Caco-2 (cell line): ENCODE measurements around the gene HOXC13. TPM values are rescaled to one million over a fixed set of nuclear protein-coding genes. Genes with fewer than 3 reads are reported as not detected.

Experiments used
- BruUV-seq: library from RNA; stranded (reverse); fragments of 400-500 nt; replicated peaks from 2 replicates; lab custom pipeline; 2021; lab: Mats Ljungman, UMichigan
- CTCF ChIA-PET: fragments of 300-600 bp; sonication (Branson Sonifier 250); formaldehyde crosslinking; loops from one replicate; lab custom pipeline; 2022; ENCODE audit warnings: antibody characterized with exemption; lab: Charles Lee
- POLR2A ChIA-PET: fragments of 300-600 bp; sonication (Branson Sonifier 250); formaldehyde crosslinking; loops from one replicate; lab custom pipeline; 2022; ENCODE audit warnings: antibody characterized with exemption; lab: Charles Lee
- DNase-seq, 2 experiments: peaks; one replicate each; pipeline versions ENCODE4 v3.0.0 to v3.0.0-alpha.2; 2020 to 2022
- H3K27me3 ChIP-seq: replicated peaks from 2 replicates; pipeline ENCODE4 v1.6.0; 2011; ENCODE audit warnings: low read length; ENCODE audit not compliant: control insufficient read depth, insufficient read depth
- H3K36me3 ChIP-seq: 2 replicates; pipeline ENCODE4 v1.5.1; 2011; ENCODE audit warnings: low read length; ENCODE audit not compliant: control insufficient read depth, insufficient read depth
- H3K4me1 ChIP-seq: fragments of 250-450 bp; sonication (Bioruptor Pico); 2 replicates; pipeline ENCODE4 v1.5.1; 2020; ENCODE audit warnings: mild to moderate bottlenecking
- H3K4me3 ChIP-seq: 2 replicates; pipeline ENCODE4 v1.5.1; 2011; ENCODE audit warnings: low read depth, mild to moderate bottlenecking, control low read depth, low read length
- H3K9me3 ChIP-seq: fragments of 250-450 bp; sonication (Bioruptor Pico); 2 replicates; pipeline ENCODE4 v1.5.1; 2020; ENCODE audit warnings: mild to moderate bottlenecking, moderate library complexity
- H3K27ac Mint-ChIP-seq: one replicate; pipeline ENCODE4 v1.8.0; 2022; ENCODE audit warnings: mixed read lengths; ENCODE audit not compliant: unreplicated experiment
- H3K27me3 Mint-ChIP-seq: one replicate; pipeline ENCODE4 v1.8.0; 2022; ENCODE audit warnings: mixed read lengths; ENCODE audit not compliant: insufficient read depth, unreplicated experiment
- H3K36me3 Mint-ChIP-seq: one replicate; pipeline ENCODE4 v1.8.0; 2022; ENCODE audit warnings: mild to moderate bottlenecking, mixed read lengths; ENCODE audit not compliant: insufficient read depth, unreplicated experiment
- H3K4me1 Mint-ChIP-seq: one replicate; pipeline ENCODE4 v1.8.0; 2022; ENCODE audit warnings: low read depth, mixed read lengths; ENCODE audit not compliant: unreplicated experiment
- H3K4me3 Mint-ChIP-seq: one replicate; pipeline ENCODE4 v1.8.0; 2022; ENCODE audit warnings: mild to moderate bottlenecking, moderate library complexity, mixed read lengths; ENCODE audit not compliant: unreplicated experiment
- H3K9me3 Mint-ChIP-seq: one replicate; pipeline ENCODE4 v1.8.0; 2022; ENCODE audit warnings: mixed read lengths; ENCODE audit not compliant: unreplicated experiment
- CTCF ChIP-seq, 2 experiments: fragments of 200-600 bp in 1 of 2; IDR thresholded peaks; 1 replicate in 1 of 2; 2 replicates in 1 of 2; pipeline versions ENCODE4 v1.5.1 to v1.8.0; 2011 to 2022; ENCODE audit warnings: antibody characterized with exemption in 1 of 2, control low read depth in 1 of 2, inconsistent platforms in 1 of 2, low read depth in 1 of 2, low read length in 1 of 2, mild to moderate bottlenecking in 1 of 2, moderate library complexity in 1 of 2; ENCODE audit not compliant: insufficient read depth in 1 of 2, severe bottlenecking in 1 of 2, unreplicated experiment in 1 of 2
- intact Hi-C: fragments of 100-400 bp; cut with micrococcal nuclease; formaldehyde crosslinking; loops from one replicate; pipeline ENCODE4 v1.10.0; 2022; ENCODE audit not compliant: unreplicated experiment
- total RNA-seq: library from RNA; stranded (reverse); gene quantifications from 2 replicates; pipeline ENCODE4 v1.2.3, GENCODE V29; 2022

The HOXC13 gene
- total RNA-seq, 1 experiment from 2014 or later = 6.4 TPM

- no TSS peak for BruUV-seq
- no peaks in the 10 kb centered on the region for H3K27me3 Mint-ChIP-seq
- ChIA-PET POLR2A (interaction anchor here (0.6 kb wide), 1 partner anchor 201 kb away, joined by 5 read pairs; no protein-coding TSS in a partner anchor), CTCF (interaction anchor here (1.0 kb wide), 2 partner anchors 15 to 217 kb away, joined by 4 read pairs; no protein-coding TSS in a partner anchor)
- no peak overlapping the region for H3K27ac Mint-ChIP-seq
- Histone ChIP-seq H3K27me3 (no peaks in the 10 kb centered on the region), H3K9me3 (no peaks in the 10 kb centered on the region), H3K36me3 (no peaks in the 10 kb centered on the region), H3K4me1 (peaks cover 28% of the 10 kb centered on the region), H3K4me3 (peak overlapping the region; percentile 24)
- intact Hi-C loops = no loop called here
- H3K36me3 Mint-ChIP-seq = peaks cover 14% of the 10 kb centered on the region
- no peak for TF ChIP-seq CTCF (IDR thresholded peaks at IDR 0.05; ENCODE audit: insufficient read depth in 1 of 2, low read depth in 1 of 2, low read length in 1 of 2, severe bottlenecking in 1 of 2, unreplicated experiment in 1 of 2)
- peak overlapping the region; percentile 68 for H3K4me3 Mint-ChIP-seq
- DNase-seq = no peak
- peaks cover 28% of the 10 kb centered on the region for H3K4me1 Mint-ChIP-seq
- H3K9me3 Mint-ChIP-seq = no peaks in the 10 kb centered on the region
Observed at GRCh38 chr12:53990311-53991076, 51.9 kb downstream of the HOXC13 start.

- DNase-seq = no peak
- no peaks in the 10 kb centered on the region for H3K27me3 Mint-ChIP-seq
- Histone ChIP-seq H3K4me3 (peak overlapping the region; percentile 24), H3K9me3 (no peaks in the 10 kb centered on the region), H3K36me3 (no peaks in the 10 kb centered on the region), H3K27me3 (no peaks in the 10 kb centered on the region), H3K4me1 (peaks cover 23% of the 10 kb centered on the region)
- peaks cover 14% of the 10 kb centered on the region for H3K36me3 Mint-ChIP-seq
- ChIA-PET CTCF (interaction anchor here (1.0 kb wide), 2 partner anchors 15 to 217 kb away, joined by 4 read pairs; no protein-coding TSS in a partner anchor), POLR2A (no interaction called here)
- no TSS peak for BruUV-seq
- H3K9me3 Mint-ChIP-seq = no peaks in the 10 kb centered on the region
- intact Hi-C loops = no loop called here
- no peak for TF ChIP-seq CTCF (IDR thresholded peaks at IDR 0.05; ENCODE audit: insufficient read depth in 1 of 2, low read depth in 1 of 2, low read length in 1 of 2, severe bottlenecking in 1 of 2, unreplicated experiment in 1 of 2)
- H3K27ac Mint-ChIP-seq = no peak overlapping the region
- H3K4me1 Mint-ChIP-seq = peaks cover 28% of the 10 kb centered on the region
- peak overlapping the region; percentile 68 for H3K4me3 Mint-ChIP-seq
Observed at GRCh38 chr12:53991077-53991460, 52.4 kb downstream of the HOXC13 start.

- CTCF ChIA-PET = interaction anchor here (1.0 kb wide), 1 partner anchor 40 kb away, joined by 6 read pairs; the partner anchor contains the start of gene HOXC5
- Mint-ChIP-seq H3K27ac (no peak overlapping the region), H3K27me3 (no peaks in the 10 kb centered on the region), H3K4me3 (no peak overlapping the region), H3K4me1 (peaks cover 28% of the 10 kb centered on the region), H3K36me3 (peaks cover 14% of the 10 kb centered on the region), H3K9me3 (no peaks in the 10 kb centered on the region)
- H3K9me3 ChIP-seq = no peaks in the 10 kb centered on the region
- H3K4me3 ChIP-seq = no peak overlapping the region
- BruUV-seq = no TSS peak
- H3K36me3 ChIP-seq = no peaks in the 10 kb centered on the region
- TF ChIP-seq CTCF (IDR thresholded peaks at IDR 0.05; ENCODE audit: insufficient read depth in 1 of 2, low read depth in 1 of 2, low read length in 1 of 2, severe bottlenecking in 1 of 2, unreplicated experiment in 1 of 2) = no peak
- DNase-seq = no peak
- POLR2A ChIA-PET = interaction anchor here (0.5 kb wide), 1 partner anchor 333 kb away, joined by 3 read pairs; the partner anchor contains the start of gene COPZ1
- intact Hi-C loops = no loop called here
- peaks cover 28% of the 10 kb centered on the region for H3K4me1 ChIP-seq
- H3K27me3 ChIP-seq = no peaks in the 10 kb centered on the region
Observed at GRCh38 chr12:53992377-53992889, 53.8 kb downstream of the HOXC13 start.
